HL-60/S4 treated with retinoic acid at 250 ng/mL for 4 days and 3 days (cell line): Measurements from ENCODE around the gene RFX5.

Source experiments
- in situ Hi-C: fragments of 300-500 bp; cut with MboI; formaldehyde crosslinking; loops from 2 replicates; pipeline ENCODE4 v1.7.0; 2022; ENCODE audit warnings: low sequenced_read_pairs

RFX5 gene

DNA sequence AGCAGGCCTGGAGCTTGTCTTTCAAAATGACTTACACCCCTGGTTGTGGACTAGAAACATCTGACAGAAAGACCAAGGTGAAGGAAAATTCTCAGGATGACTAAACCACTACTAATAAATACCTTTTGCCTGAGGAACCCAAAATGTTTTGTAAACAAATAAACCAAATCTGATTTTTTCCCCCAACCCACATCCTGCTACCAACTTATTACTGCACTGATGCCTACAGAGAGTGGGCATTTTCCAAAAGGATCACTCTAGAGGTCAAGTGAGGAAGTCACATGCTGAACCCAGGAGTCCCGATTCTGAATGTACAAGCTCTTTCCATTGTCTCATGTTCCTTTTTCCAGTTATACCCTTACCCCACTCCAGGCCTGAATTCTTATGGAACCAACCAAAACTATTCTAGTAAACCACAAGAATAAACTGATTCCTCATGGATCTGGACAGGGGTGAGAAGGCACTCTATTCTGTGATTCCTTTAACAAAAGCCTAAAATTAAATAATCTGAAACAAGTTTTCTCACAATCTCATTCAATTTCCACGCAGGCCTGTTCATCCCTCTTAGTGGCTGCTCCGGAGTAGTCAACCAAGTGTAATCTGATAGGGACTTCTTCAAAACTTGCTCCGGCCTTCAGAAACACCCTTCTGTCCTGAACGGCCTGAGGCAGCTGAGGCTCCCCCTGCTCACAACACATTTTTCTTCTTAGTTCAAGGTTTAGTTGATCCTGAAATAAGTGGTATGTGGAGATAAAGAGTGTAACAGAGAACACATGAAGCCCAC, 21.2 kb downstream of the RFX5 start:
- in situ Hi-C loops: no loop called here

GRCh38 chr1:151325231-151325630, 21.8 kb downstream of the RFX5 start:
- in situ Hi-C loops: no loop called here

DNA sequence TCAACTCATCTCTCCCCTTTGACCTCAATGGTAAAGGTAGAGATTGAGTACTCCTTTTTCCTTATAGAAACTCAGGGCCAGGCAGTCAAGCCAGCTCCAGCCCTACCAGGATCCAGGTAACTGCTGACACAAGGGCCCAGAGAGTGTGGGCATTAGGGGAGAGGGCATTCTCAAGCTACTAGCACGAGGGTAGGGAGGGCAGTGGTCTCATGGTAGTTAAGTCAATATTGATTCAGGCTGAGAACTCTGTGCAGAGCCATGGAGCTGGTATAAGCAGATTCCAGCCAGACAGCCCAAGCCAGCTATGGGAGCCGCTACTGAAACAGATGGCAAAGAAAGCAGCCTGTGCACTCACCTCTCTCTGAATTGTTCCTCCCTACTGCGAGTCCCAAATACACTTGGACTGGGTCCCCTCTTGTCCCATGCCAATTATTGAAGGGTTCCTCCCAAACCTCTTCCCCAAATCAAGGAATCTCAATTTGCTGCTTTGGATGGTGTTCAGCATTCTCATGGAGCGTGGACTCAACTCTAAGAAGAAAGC, 22.6 kb downstream of the RFX5 start:
- in situ Hi-C loops: no loop called here

GRCh38 chr1:151318975-151319374, 28.1 kb downstream of the RFX5 start:
- in situ Hi-C loops: no loop called here

- in situ Hi-C loops: no loop called here
These were observed 31.4 kb downstream of the RFX5 start for GRCh38 chr1:151315565-151316235.

- in situ Hi-C loops: no loop called here
These were observed 32.7 kb downstream of the RFX5 start for GRCh38 chr1:151314137-151314875.

GRCh38 chr1:151313501-151313900, 33.6 kb downstream of the RFX5 start:
- in situ Hi-C loops: no loop called here

- in situ Hi-C loops: no loop called here
These were observed 34.2 kb downstream of the RFX5 start for GRCh38 chr1:151312826-151313225.

GRCh38 chr1:151312411-151312810, 34.6 kb downstream of the RFX5 start:
- in situ Hi-C loops: no loop called here

DNA sequence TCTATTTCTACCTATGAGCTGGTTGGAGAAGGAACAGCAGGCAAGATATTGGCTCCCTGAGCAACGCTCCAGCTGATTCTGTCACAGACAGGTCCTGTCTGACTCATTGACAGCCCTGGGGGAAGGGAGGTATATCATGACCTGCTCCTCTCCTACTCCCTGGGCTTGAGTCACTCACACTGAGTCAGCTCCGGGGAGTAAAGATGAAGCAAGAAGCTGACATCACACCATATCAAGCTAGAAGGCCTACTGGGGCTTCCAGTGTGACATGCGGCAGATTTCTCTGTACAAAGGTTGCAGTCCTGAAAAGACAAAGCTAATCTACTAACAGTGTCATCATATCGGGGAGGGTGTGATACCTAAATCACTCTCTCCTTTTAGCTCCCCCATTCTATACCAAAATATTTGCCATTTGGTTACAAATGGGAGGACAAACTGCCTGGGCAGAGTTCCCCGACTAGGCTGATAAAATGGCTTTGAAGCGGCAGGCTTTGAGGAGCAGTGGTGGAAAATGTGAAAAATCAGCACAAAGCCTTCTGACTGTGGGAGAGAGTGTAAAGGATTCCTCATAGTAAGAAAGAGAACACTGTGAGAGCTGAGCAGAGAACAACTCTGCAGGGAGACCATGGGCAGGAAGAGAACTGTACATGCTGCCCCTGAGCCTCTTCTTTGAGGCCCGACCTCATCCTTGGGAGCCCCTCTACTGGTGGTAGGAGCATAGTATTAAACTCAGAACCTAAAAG, 35.3 kb downstream of the RFX5 start:
- in situ Hi-C loops: no loop called here

- in situ Hi-C loops: no loop called here
These were observed 36.0 kb downstream of the RFX5 start for GRCh38 chr1:151311011-151311410.

DNA sequence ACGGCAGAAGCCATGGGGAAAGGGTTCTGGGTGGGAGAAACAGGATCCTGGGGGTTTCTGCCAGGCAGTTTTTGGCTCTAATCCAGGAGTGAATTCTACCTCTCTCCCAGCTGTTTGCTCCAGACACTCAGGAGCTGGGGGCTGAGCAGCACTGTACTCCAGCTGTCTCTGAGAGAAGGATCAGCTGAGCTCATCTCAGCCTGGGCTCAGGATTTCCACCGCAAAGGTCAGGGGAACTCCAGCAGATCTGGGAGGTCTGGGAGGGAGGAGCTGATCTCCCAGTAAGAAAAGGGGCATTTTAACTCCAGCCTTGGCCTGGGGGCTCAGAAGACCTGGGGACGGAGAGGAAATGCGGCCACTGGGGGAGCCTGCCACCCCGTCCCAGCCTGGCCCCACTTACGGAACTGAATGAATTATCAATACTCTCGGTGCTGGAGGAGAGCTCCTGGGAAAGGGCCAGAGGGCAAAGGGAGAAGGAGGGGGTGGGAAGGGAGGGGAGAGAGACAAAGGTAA, 37.2 kb downstream of the RFX5 start:
- in situ Hi-C loops: no loop called here

DNA sequence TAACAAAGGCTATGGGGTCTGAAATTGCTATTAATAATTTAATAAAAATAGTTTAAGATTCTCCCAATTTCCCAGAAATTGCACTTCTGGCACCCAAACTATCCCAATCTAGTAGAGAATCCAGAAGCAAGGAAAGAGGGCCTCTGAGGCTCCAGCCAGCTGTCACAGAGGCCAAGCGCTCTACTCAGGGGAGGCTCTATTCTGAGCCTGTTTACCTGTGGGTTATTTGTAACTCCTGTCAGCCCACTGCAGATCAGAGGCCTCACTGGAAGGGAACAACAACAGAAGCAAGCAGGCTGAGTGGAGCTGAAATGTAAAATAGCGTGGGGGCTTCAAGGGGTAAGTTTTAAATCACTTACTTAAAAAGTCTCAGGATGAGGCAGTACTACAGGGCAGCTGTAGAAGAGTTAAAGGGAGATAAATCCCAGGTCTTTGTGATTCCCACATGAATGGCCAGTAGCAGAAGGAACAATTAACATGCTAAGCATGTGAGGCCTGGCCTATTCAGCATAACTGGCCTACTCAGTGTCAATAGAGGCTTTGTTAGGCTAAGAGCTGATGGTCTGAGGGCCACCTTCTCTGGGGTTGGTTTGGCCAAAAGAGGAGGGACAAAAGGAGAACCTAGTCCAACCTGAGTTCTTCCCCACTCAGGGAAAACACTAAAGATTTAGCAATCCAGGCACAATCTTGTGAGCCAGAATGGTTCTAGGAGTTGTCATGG, 52.1 kb downstream of the RFX5 start:
- in situ Hi-C loops: no loop called here

DNA sequence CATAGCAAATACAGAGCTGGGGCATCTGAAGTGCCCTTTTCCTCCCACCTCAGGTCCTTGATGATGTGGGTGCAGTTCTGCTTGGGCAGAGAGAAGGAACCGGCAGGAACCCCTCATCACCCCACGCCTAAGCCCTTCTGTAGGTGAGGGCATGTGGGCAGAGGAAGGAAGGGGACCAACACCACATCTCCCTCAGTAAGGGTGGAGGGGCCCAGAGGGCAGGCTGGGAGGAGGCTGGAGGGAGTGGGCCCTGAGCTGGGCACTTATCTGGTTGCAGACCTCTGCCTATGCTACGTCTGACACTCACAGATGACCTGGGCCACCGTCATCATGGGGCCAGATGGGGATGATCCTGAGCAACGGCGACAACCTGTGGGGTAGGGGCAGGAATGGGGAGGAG, 54.0 kb downstream of the RFX5 start:
- in situ Hi-C loops: no loop called here

DNA sequence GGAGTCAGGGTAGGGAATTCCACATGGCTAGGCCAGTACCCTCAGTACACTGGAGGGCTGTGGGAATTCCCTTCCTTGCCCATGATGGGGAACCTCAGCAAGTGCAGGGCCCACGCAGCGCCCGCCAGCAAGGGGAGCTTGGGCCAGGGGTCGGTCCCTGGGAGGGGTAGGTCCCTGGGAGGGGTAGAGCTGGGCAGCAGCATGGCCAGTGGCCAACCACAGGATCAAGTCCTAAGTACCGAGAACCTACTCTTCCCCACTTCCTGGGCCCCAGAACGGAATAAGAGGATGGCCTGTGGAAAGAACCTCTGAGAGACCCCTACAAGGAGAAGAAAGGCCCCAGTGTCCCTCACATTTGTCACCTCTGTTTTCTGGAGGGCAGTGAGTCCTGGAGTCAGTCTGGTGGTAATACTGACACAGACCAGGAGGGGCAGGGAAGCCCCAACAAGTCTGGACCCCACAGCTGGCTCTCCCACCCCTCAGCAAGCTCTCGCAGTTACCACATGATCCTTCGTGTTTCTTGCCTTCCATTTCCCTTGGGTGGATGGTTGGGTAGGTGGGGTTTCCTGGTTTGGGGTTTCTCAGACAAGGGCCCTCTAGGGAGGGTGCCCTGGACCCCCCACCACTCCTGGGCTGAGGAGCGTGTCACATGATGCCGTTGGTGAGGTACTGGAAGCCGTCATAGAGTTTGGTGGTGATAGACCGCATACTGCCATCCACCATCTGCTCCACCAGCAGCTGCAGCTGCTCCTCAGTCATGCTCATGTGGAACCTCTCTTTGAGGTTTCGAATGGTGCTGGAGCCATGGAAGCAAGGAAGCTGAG, 54.6 kb downstream of the RFX5 start:
- in situ Hi-C loops: no loop called here

DNA sequence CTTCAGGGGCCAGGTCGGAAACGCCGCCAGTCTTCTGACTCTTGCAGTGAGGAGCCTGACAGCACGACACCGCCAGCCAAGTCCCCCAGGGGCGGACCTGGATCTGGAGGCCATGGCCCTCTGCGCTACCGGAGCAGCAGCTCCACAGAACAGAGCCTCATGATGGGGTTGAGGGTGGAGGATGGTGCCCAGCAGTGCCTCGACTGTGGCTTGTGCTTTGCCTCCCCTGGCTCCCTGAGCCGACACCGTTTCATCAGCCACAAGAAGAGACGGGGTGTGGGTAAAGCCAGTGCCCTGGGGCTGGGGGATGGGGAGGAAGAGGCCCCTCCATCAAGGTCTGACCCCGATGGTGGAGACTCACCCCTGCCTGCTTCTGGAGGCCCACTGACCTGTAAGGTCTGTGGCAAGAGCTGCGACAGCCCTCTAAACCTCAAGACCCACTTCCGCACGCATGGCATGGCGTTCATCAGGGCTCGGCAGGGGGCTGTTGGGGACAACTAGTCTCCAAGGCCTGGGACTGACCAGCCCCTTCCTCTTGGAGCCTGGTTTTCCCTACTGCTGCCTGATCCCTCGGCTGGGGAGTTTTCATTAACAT, 56.2 kb downstream of the RFX5 start:
- in situ Hi-C loops: no loop called here
